T-cell (primary cell): ENCODE results near the gene ARHGAP10. TPM values are rescaled to one million over a fixed set of nuclear protein-coding genes. Genes with fewer than 3 reads are reported as not detected.

ENCODE experiments used
- ATAC-seq, 4 experiments: fragments of 200-7000 bp in 3 of 4; fragments of 150-1000 bp in 1 of 4; cut with Tn5 transposase; replicated peaks in 1 of 4; 1 replicate in 3 of 4; 2 replicates in 1 of 4; pipeline ENCODE4 v1.10.0; 2021; ENCODE audit warnings: moderate library complexity in 3 of 4, mild to moderate bottlenecking in 2 of 4, moderate number of reproducible peaks in 1 of 4
- CTCF ChIA-PET, 2 donors: fragments of 300-600 bp; sonication (Branson Sonifier 250); formaldehyde crosslinking; loops; one replicate each; lab custom pipeline; 2022; ENCODE audit warnings: antibody characterized with exemption in 2 of 2; lab: Charles Lee
- POLR2A ChIA-PET, 2 donors: fragments of 300-600 bp; sonication (Branson Sonifier 250); formaldehyde crosslinking; loops; one replicate each; lab custom pipeline; 2022; ENCODE audit warnings: antibody characterized with exemption in 2 of 2; lab: Charles Lee
- DNase-seq, 35 experiments: peaks; one replicate each; pipeline versions ENCODE4 v3.0.0 to v3.0.0-alpha.2; 2013 to 2023
- H3K27ac ChIP-seq: one replicate; pipeline ENCODE4 v1.5.1; 2013; ENCODE audit warnings: low read length
- H3K27me3 ChIP-seq, 2 experiments: replicated peaks in 1 of 2; 1 replicate in 1 of 2; 2 replicates in 1 of 2; pipeline versions ENCODE4 v1.6.1 to v1.7.0; 2013; ENCODE audit warnings: low read length in 1 of 2, mixed read lengths in 1 of 2; ENCODE audit not compliant: control insufficient read depth in 2 of 2, insufficient read depth in 2 of 2; ENCODE audit errors: extremely low read depth in 1 of 2
- H3K36me3 ChIP-seq, 2 donors: 1 replicate in 1 of 2; 2 replicates in 1 of 2; pipeline versions ENCODE4 v1.6.1 to v1.7.0; 2013; ENCODE audit warnings: low read length in 1 of 2; ENCODE audit not compliant: control insufficient read depth in 2 of 2, insufficient read depth in 1 of 2; ENCODE audit errors: extremely low read depth in 1 of 2
- H3K4me1 ChIP-seq, 2 experiments: 1 replicate in 1 of 2; 2 replicates in 1 of 2; pipeline versions ENCODE4 v1.6.1 to v1.7.0; 2013; ENCODE audit warnings: low read length in 2 of 2, mixed read lengths in 1 of 2; ENCODE audit not compliant: insufficient read depth in 2 of 2, control insufficient read depth in 1 of 2; ENCODE audit errors: extremely low read depth in 1 of 2
- H3K4me3 ChIP-seq, 2 donors: 1 replicate in 1 of 2; 2 replicates in 1 of 2; pipeline versions ENCODE4 v1.5.1 to v1.7.0; 2013; ENCODE audit warnings: mild to moderate bottlenecking in 2 of 2, low read length in 1 of 2, moderate library complexity in 1 of 2; ENCODE audit not compliant: control insufficient read depth in 1 of 2; ENCODE audit errors: extremely low read depth in 1 of 2
- H3K9me3 ChIP-seq: 2 replicates; pipeline ENCODE4 v1.7.0; 2013
- H3K27ac Mint-ChIP-seq, 2 donors: one replicate each; pipeline ENCODE4 v1.8.0; 2020 to 2021; ENCODE audit warnings: mild to moderate bottlenecking in 2 of 2, mixed read lengths in 2 of 2
- H3K27me3 Mint-ChIP-seq, 2 donors: one replicate each; pipeline ENCODE4 v1.8.0; 2021 to 2022; ENCODE audit warnings: mixed read lengths in 2 of 2
- H3K36me3 Mint-ChIP-seq: one replicate; pipeline ENCODE4 v1.8.0; 2021; ENCODE audit warnings: mixed read lengths
- H3K4me1 Mint-ChIP-seq, 3 donors: one replicate each; pipeline ENCODE4 v1.8.0; 2020 to 2022; ENCODE audit warnings: mixed read lengths in 3 of 3, mild to moderate bottlenecking in 1 of 3
- H3K4me3 Mint-ChIP-seq, 3 donors: one replicate each; pipeline ENCODE4 v1.8.0; 2020 to 2022; ENCODE audit warnings: mild to moderate bottlenecking in 3 of 3, mixed read lengths in 3 of 3, moderate library complexity in 3 of 3
- H3K9me3 Mint-ChIP-seq, 3 donors: one replicate each; pipeline ENCODE4 v1.8.0; 2020 to 2022; ENCODE audit warnings: mixed read lengths in 3 of 3
- WGBS: methylation state at CpG from one replicate; pipeline ENCODE4 v1.1.5; 2013; ENCODE audit warnings: missing lambda C conversion rate; ENCODE audit not compliant: insufficient coverage; 5-methylcytosine and 5-hydroxymethylcytosine counted together
- total RNA-seq, 35 experiments: library from RNA in 6 of 35; stranded (reverse) in 6 of 35; fragments of 120-200 nt in 1 of 35; gene quantifications; one replicate each; pipeline versions ENCODE4 v1.2.1 to v1.2.4 and lab custom pipeline; 2013 to 2026

Gene ARHGAP10
- total RNA-seq, 5 donors from 2014 or later (not counting 1 experiment from before 2014, with no cell fraction given), result 6.2 to 7.7 (median 6.8) TPM

DNA sequence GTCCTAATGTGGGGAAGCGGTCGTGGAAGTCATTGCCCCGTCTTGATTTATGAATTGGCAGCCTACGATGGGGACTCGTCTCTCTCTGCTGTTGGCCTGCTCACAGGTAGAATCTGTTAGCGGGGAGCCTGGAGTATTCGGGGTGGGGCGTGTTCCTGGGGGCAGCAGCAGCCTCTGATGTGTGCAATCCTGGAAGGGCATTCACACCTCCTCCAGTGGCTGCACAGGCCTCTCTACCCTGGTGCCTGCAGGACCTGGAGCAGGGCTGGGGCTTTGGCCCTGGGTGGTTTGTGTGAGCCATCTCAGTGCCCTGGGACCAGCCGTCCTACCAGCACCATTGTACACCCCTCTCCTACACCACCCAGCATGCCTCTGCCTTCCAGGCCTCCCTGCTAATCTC is 340.9 kb downstream of the ARHGAP10 start:
- WGBS, result 95% methylated on average over 8 of the region's 9 CpGs
- no peaks in the 10 kb centered on the region for H3K4me1 Mint-ChIP-seq
- H3K4me3 Mint-ChIP-seq, result no peak overlapping the region
- ATAC-seq (no peak), DNase-seq (no peak)
- ChIA-PET POLR2A (no interaction called here), CTCF (no interaction called here)
- Histone ChIP-seq H3K9me3 (no peaks in the 10 kb centered on the region), H3K4me3 (no peak overlapping the region), H3K36me3 (peaks cover 3 to 17% of the 10 kb centered on the region in 2 donors), H3K27ac (no peak overlapping the region), H3K27me3 (no peaks in the 10 kb centered on the region), H3K4me1 (no peaks in the 10 kb centered on the region)
- no peaks in the 10 kb centered on the region for H3K27me3 Mint-ChIP-seq
- H3K36me3 Mint-ChIP-seq, result peaks cover 62% of the 10 kb centered on the region
- no peak overlapping the region for H3K27ac Mint-ChIP-seq
- peaks cover 8 to 40% (median 33%) of the 10 kb centered on the region in 3 donors for H3K9me3 Mint-ChIP-seq

DNA sequence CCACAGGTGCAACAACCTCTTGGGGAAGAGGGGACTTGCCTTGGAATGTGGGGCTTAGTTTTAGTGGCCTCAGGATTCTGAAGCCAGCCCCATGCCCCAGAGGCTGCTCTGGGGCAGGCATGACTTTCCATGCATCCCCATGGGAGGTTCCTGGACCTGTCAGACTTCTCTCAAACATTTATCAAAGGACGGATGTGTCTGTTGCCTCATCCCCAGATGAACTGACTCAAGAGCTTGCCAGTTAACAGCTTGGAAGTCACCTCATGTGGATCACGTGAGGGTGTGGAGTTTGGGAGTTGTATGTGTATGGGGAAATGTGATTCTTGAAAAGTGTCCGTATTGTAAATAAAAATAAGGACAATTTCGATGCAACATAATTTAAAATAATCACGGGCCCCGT is 341.5 kb downstream of the ARHGAP10 start:
- WGBS, result 100% methylated on average over 4 of the region's 6 CpGs

DNA sequence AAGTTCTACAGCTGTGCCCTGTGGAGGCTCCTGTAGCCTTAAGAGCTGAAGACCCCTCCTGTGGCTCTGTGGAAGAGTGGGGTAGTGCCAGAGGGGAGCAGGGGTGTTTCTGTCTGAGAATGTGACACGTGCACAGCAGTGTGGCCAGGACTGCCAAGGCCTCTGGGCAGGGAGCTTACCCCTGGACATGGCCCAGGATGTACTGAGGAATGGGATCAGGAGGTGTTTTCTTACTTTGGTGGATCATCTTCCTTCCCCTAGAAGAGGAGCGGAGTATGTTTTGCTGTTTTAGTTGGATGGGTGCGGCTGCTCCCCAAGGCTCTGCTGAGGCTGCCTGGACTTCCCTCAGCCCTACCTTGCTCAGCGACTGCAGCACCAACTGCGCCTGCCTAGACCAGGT is 342.6 kb downstream of the ARHGAP10 start:
- H3K9me3 Mint-ChIP-seq, result peaks cover 8 to 46% (median 38%) of the 10 kb centered on the region in 3 donors
- H3K27me3 Mint-ChIP-seq, result no peaks in the 10 kb centered on the region
- no peaks in the 10 kb centered on the region for H3K4me1 Mint-ChIP-seq
- H3K4me3 Mint-ChIP-seq, result no peak overlapping the region
- peaks cover 79% of the 10 kb centered on the region for H3K36me3 Mint-ChIP-seq
- POLR2A ChIA-PET, result no interaction called here
- Histone ChIP-seq H3K4me1 (no peaks in the 10 kb centered on the region), H3K27me3 (no peaks in the 10 kb centered on the region), H3K9me3 (no peaks in the 10 kb centered on the region), H3K36me3 (peaks cover 3 to 23% of the 10 kb centered on the region in 2 donors), H3K27ac (no peak overlapping the region), H3K4me3 (no peak overlapping the region)
- DNase-seq (no peak), ATAC-seq (no peak)
- CTCF ChIA-PET, result no interaction called here
- 89% methylated on average over 4 of the region's 5 CpGs for WGBS
- no peak overlapping the region for H3K27ac Mint-ChIP-seq

More for the DNA sequence above, 341.5 kb downstream of the ARHGAP10 start:
- Histone ChIP-seq H3K27me3 (no peaks in the 10 kb centered on the region), H3K9me3 (no peaks in the 10 kb centered on the region), H3K4me1 (no peaks in the 10 kb centered on the region), H3K27ac (no peak overlapping the region), H3K36me3 (peaks cover 3 to 21% of the 10 kb centered on the region in 2 donors), H3K4me3 (no peak overlapping the region)
- H3K27ac Mint-ChIP-seq, result no peak overlapping the region
- CTCF ChIA-PET, result no interaction called here
- ATAC-seq (no peak), DNase-seq (no peak)
- H3K27me3 Mint-ChIP-seq, result no peaks in the 10 kb centered on the region
- H3K4me1 Mint-ChIP-seq, result no peaks in the 10 kb centered on the region
- peaks cover 67% of the 10 kb centered on the region for H3K36me3 Mint-ChIP-seq
- peaks cover 8 to 45% (median 38%) of the 10 kb centered on the region in 3 donors for H3K9me3 Mint-ChIP-seq
- H3K4me3 Mint-ChIP-seq, result no peak overlapping the region
- POLR2A ChIA-PET, result no interaction called here

DNA sequence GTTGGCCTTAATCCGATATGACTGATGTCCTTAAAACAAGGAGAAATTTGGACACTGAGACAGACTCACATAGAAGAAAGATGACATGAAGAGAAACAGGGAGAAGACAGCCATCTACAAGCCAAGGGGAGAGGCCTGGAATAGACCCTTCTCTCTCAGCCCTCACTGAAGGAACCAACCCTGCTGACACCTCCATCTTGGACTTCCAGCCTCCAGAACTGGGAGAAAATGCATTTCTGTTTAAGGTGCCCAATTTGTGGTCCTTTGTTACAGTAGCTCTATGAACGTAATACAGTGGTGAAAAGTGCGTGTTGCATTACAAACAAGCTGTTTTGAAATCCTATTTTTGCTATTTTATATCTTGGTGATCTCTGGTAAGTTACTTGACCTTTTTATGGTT is 343.6 kb downstream of the ARHGAP10 start:
- no peak overlapping the region for H3K27ac Mint-ChIP-seq
- Histone ChIP-seq H3K4me1 (no peaks in the 10 kb centered on the region), H3K36me3 (peaks cover 3 to 29% of the 10 kb centered on the region in 2 donors), H3K27me3 (no peaks in the 10 kb centered on the region), H3K27ac (no peak overlapping the region), H3K4me3 (no peak overlapping the region), H3K9me3 (no peaks in the 10 kb centered on the region)
- 95% methylated on average over 3 of the region's 3 CpGs for WGBS
- no peaks in the 10 kb centered on the region for H3K27me3 Mint-ChIP-seq
- DNase-seq (no peak), ATAC-seq (no peak)
- H3K9me3 Mint-ChIP-seq, result peaks cover 8 to 46% (median 38%) of the 10 kb centered on the region in 3 donors
- H3K4me1 Mint-ChIP-seq, result no peaks in the 10 kb centered on the region
- peaks cover 88% of the 10 kb centered on the region for H3K36me3 Mint-ChIP-seq
- no peak overlapping the region for H3K4me3 Mint-ChIP-seq
- POLR2A ChIA-PET, result no interaction called here
- CTCF ChIA-PET, result interaction anchor here in 1 of 2 donors (0.6 kb wide), 1 partner anchor 75 kb away, joined by 3 read pairs; no protein-coding TSS in a partner anchor

DNA sequence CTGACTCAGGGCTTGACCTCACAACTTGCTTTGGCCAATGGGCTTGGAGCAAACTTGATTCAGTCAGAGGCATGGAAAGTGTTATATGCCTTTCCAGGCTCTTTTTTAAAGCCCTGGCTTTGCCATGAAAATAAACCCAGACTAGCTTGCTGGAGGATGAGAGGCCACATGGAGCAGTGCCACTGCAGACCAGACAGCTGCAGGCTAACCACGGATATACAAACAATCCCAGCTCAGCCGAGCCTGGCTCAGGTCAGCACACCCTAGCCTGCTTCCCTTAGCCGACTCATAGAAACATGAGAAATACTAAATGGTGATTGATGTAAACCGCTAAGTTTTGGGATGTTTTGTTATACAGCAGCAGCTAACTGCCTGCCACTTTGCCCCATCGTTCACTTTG is 345.1 kb downstream of the ARHGAP10 start:
- Mint-ChIP-seq H3K27me3 (no peaks in the 10 kb centered on the region), H3K36me3 (peaks cover 92% of the 10 kb centered on the region), H3K4me1 (no peaks in the 10 kb centered on the region), H3K4me3 (no peak overlapping the region), H3K9me3 (peaks cover 8 to 46% (median 38%) of the 10 kb centered on the region in 3 donors), H3K27ac (no peak overlapping the region)
- POLR2A ChIA-PET, result no interaction called here
- Histone ChIP-seq H3K4me3 (no peak overlapping the region), H3K36me3 (peaks cover 3 to 34% of the 10 kb centered on the region in 2 donors), H3K27ac (no peak overlapping the region), H3K9me3 (no peaks in the 10 kb centered on the region), H3K4me1 (no peaks in the 10 kb centered on the region), H3K27me3 (no peaks in the 10 kb centered on the region)
- ATAC-seq, result no peak
- WGBS, result 92% methylated on average over 2 of the region's 5 CpGs
- CTCF ChIA-PET, result no interaction called here
- DNase-seq, result no peak

DNA sequence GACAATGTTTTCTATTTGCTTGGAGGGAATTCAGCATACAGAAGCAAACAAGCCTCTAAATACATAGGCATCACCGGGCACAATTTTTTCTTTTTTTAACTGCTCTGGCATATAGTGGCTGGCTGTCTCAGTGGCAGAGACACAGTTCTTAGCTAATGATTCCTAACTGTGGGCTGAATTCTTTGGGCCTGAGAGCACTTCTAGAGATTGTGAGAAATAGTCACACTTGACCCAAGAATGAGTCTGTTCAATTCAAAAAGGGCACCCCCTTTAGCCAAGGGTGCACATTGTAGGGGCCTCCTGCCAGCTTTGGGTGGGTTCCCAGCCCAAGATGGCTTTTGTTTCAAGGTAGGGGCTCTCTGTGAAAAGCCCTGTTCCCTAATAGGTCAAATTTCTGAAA is 345.7 kb downstream of the ARHGAP10 start:
- Mint-ChIP-seq H3K4me1 (no peaks in the 10 kb centered on the region), H3K27me3 (no peaks in the 10 kb centered on the region), H3K4me3 (no peak overlapping the region), H3K9me3 (peaks cover 8 to 46% (median 38%) of the 10 kb centered on the region in 3 donors), H3K27ac (no peak overlapping the region), H3K36me3 (peaks cover 89% of the 10 kb centered on the region)
- peaks cover 3 to 28% of the 10 kb centered on the region in 2 donors for H3K36me3 ChIP-seq
- no CpG with 5 or more reads among the region's 1 CpG for WGBS
- no peak for DNase-seq
- H3K4me3 ChIP-seq, result no peak overlapping the region
- POLR2A ChIA-PET, result no interaction called here
- no peaks in the 10 kb centered on the region for H3K4me1 ChIP-seq
- H3K9me3 ChIP-seq, result no peaks in the 10 kb centered on the region
- no peaks in the 10 kb centered on the region for H3K27me3 ChIP-seq
- H3K27ac ChIP-seq, result no peak overlapping the region
- CTCF ChIA-PET, result no interaction called here
- ATAC-seq, result no peak

DNA sequence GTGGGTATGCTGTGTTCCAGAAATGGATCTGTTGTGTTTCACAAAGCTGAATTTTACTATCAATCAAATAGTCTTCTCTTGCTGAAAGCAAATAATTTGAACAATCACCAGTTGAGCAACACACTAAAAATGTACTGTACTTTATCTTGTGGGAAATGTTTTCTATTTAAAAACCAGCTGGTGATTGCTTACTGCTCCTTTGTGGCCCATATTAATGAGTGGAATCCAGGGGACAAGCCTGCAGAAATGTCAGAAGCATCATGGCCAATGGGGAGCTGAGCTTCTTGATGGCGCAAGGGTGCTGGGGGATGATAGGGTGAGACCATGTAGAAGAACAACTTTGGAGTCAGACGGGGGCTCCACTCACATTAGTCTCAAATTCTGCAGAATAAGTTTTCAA is 346.2 kb downstream of the ARHGAP10 start:
- ChIA-PET POLR2A (no interaction called here), CTCF (no interaction called here)
- H3K4me1 ChIP-seq, result no peaks in the 10 kb centered on the region
- H3K27ac Mint-ChIP-seq, result no peak overlapping the region
- no peak overlapping the region for H3K27ac ChIP-seq
- no peaks in the 10 kb centered on the region for H3K27me3 Mint-ChIP-seq
- H3K4me1 Mint-ChIP-seq, result no peaks in the 10 kb centered on the region
- no peak overlapping the region for H3K4me3 Mint-ChIP-seq
- peaks cover 84% of the 10 kb centered on the region for H3K36me3 Mint-ChIP-seq
- 67% methylated on average over 1 of the region's 2 CpGs for WGBS
- no peaks in the 10 kb centered on the region for H3K9me3 ChIP-seq
- H3K36me3 ChIP-seq, result peaks cover 0 to 23% of the 10 kb centered on the region in 2 donors
- H3K27me3 ChIP-seq, result no peaks in the 10 kb centered on the region
- no peak for ATAC-seq
- H3K9me3 Mint-ChIP-seq, result peaks cover 8 to 46% (median 38%) of the 10 kb centered on the region in 3 donors
- H3K4me3 ChIP-seq, result no peak overlapping the region
- DNase-seq, result no peak
